HG03575 (cell line): ENCODE measurements around the gene RNF20.
"Not testable (repeated sequence)": the region's sequence is repeated elsewhere in the genome, so short reads cannot be mapped to it uniquely, and the experiment has no call there.

Experiments used
- ATAC-seq: cut with Tn5 transposase; IDR thresholded peaks from one replicate; pipeline ENCODE4 v1.9.1; 2021; ENCODE audit not compliant: unreplicated experiment, insufficient number of reproducible peaks, low FRiP score; ENCODE audit errors: extremely low read depth

The RNF20 gene

GRCh38 chr9:101579711-101580545 is 46.3 kb downstream of the RNF20 start:
- ATAC-seq: no peak

GRCh38 chr9:101582553-101582952 is 48.9 kb downstream of the RNF20 start:
- ATAC-seq: no peak

- no peak for ATAC-seq
Observed at GRCh38 chr9:101585740-101586139, 52.1 kb downstream of the RNF20 start.

GRCh38 chr9:101586651-101587050 is 53.0 kb downstream of the RNF20 start:
- ATAC-seq: peak; percentile 93

DNA sequence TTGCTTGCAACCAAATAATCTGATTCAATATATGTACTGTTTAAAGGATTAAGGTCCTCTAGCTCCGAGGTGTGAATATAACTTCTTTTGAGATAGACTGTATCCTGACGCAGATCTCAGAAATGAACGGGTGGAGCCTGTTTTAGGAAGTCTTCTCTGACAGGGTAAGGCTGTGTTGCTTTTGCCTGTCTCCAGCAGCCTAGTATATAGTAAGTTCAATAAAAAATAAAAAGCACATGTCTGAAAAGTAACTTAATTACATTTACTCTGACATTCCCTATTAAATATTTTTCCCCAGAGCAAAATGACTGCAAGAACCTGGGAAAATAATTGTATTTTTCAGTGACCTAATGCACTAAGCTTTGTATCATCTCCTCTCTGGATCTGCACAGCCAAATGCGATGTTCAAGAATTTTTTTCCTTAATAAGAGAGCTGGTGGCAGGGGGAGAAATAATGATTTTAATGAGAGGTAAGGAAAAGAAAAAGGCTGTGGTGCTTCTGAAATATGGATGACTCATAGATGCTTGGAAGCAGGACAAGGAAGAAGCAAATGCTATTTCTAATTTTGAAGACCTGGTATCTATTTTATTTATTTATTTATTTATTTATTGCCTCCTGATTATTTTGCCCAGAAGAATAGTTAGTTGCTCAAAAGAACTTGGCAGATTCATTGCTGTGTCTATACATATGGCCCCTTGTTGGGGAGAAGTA is 53.8 kb downstream of the RNF20 start:
- ATAC-seq: no peak

DNA sequence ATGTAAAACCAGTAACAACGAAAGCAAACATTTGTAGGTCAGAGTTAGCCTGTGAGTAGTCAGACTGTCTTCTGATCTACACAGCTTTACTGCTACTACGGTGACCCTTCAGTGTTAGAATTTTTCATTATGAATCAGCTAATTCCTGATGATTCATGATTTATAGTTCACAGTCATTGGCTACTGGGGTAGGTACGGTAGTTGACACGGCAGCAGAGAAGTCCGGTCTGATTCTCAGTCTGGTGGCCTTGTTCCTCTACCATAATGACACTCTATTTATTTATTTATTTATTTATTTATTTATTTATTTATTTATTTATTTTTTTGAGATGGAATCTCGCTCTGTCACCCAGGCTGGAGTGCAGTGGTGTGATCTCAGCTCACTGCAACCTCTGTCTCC is 56.4 kb downstream of the RNF20 start:
- ATAC-seq: not testable (repeated sequence)

DNA sequence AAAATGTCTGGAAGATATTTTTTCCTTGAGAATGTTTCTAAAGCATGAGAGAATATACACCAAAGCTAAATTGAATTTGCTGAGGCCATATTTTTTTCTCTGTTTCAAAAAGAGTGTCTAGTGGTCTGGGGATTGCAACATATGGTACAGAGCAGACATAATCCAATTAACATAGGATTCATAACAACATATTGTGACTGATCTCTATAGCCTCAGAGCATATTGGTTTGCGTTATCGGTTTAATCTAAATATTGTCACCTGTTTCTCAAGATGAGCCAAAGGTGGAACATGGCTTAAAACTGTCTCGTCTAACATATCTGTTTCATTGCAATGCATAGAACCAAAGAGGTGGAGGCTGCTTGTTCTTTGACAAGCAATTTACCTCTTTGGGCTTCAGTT is 57.2 kb downstream of the RNF20 start:
- no peak for ATAC-seq

DNA sequence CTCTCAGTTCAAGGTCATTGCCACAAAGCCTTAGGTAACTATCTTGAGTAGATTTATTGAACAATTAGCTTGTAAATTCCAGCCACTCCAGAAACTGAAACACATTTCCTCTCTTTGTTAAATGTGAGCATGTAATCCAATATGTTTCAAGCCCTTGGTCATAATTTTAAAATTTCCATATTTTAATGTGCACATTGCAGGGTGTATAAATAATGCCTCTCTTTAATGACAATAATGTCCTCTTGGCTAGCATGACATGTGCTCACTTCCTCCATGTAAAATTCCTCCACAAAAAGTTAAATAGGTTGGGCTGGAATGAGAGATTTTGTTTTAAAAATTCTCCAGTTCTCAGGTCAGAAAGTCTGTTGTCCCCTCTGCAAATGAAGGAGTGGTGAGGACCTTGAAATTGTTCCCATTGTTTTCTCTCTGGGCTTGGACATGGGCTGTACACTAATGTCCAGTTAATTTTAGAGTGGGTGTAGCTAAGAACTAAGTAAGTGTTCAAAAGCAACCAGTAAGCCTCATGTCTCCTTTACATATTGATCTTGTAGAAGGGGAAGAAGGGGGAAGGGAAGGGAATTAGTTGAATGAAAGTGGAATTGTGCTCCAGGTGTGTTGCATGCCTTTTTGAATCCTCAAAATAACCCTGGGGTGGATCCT is 58.3 kb downstream of the RNF20 start:
- ATAC-seq: no peak

DNA sequence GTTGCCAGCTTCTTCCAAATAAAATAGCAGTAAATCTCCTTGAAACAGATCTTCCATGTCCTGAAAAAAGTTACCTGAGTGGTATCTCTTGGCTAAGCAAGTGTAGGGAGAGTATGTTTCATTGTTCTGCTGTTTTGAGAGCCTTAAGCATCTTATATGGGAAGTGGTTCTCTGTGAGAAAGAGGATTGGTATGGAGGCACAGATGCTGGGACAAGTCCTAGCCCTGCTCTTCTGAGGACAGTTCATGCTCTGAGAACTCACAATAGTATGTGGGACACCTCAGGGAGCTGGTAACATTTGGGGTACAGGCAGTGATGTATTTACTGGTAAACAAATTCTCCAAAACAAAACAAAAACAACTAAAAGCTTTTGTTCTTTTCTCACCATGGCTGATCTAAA is 59.1 kb downstream of the RNF20 start:
- ATAC-seq: no peak

GRCh38 chr9:101593345-101593744 is 59.7 kb downstream of the RNF20 start:
- no peak for ATAC-seq

- no peak for ATAC-seq
Observed at GRCh38 chr9:101594796-101595195, 61.1 kb downstream of the RNF20 start, which contains the start of gene PPP3R2. Gene PPP3R2 (minus strand): TSS chr9:101594969. CDS start chr9:101594921, 48 bp downstream.

DNA sequence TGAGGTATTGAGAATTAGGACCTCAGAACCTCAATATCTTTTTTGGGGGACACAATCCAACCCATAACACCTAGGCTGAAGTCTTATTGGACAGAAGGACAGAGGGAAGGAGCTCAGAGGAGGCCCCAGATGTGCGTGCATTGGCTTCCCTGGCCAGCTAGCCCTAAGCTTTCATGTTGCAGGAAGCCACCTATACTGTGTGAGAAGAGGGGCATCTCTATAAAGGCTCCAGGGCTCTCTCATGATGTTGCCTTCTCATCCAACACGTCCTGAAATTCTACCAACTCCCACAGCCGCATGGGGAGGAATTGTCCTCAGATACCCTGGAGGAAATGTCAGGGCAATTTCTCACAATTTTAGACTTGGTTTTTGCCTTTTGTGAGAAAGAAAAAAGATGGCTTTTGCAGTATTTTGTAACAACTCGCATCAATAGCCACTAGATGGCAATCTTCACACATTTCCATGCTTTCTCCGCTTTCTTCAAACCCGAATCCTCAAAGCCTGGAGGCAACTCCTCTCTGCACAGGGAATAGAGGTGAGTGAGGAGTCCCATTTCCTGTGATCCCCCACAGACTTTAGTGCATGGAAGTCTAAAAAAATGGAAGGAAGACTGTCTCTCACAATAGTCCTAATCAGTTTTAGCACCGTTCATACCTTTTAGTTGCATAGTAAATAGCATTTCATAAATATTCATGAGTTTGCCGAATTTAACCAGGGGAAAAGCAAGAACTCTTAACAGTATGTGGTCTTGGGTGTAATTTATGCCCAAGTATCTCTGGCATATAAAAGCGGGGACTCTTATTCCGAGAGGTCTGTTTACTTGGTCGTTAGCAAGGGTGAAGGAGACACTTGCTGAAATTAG is 68.5 kb downstream of the RNF20 start:
- ATAC-seq: no peak

- ATAC-seq: no peak
Observed at GRCh38 chr9:101604296-101604695, 70.6 kb downstream of the RNF20 start.

GRCh38 chr9:101605547-101605946 is 71.9 kb downstream of the RNF20 start:
- ATAC-seq: no peak
